GM23338 (cell line): ENCODE data around the gene ECPAS. TPM values are rescaled to one million over a fixed set of nuclear protein-coding genes. Genes with fewer than 3 reads are reported as not detected.
A peak's percentile ranks its signal among the peaks of the same experiment; 100 is the strongest.

Experiments
- ATAC-seq: fragments of 200-7000 bp; cut with Tn5 transposase; 3 replicates; pipeline ENCODE4 v1.9.1; 2020
- DNase-seq: peaks from one replicate; pipeline ENCODE4 v3.0.0-alpha.2; 2015; ENCODE audit warnings: low spot score
- H2AFZ ChIP-seq: fragments of 200-600 bp; sonication (generic); 2 replicates; pipeline ENCODE4 v1.8.0; 2016; ENCODE audit warnings: antibody characterized with exemption, mild to moderate bottlenecking, moderate library complexity
- H3F3A ChIP-seq: fragments of 200-600 bp; sonication (generic); replicated peaks from 2 replicates; pipeline ENCODE4 v1.8.0; 2017; ENCODE audit warnings: antibody characterized with exemption, mixed run types, low read depth
- H3K27ac ChIP-seq: fragments of 200-600 bp; sonication (generic); 2 replicates; pipeline ENCODE4 v1.6.1; 2016; ENCODE audit warnings: low read depth
- H3K27me3 ChIP-seq: fragments of 200-600 bp; sonication (generic); 2 replicates; pipeline ENCODE4 v1.8.0; 2016; ENCODE audit warnings: mild to moderate bottlenecking, mixed run types, moderate library complexity; ENCODE audit not compliant: insufficient read depth
- H3K36me3 ChIP-seq: fragments of 200-600 bp; sonication (generic); 2 replicates; pipeline ENCODE4 v1.8.0; 2016; ENCODE audit warnings: mild to moderate bottlenecking; ENCODE audit not compliant: insufficient read depth
- H3K4me1 ChIP-seq: fragments of 200-600 bp; sonication (generic); 2 replicates; pipeline ENCODE4 v1.8.0; 2016; ENCODE audit warnings: mild to moderate bottlenecking, moderate library complexity; ENCODE audit not compliant: insufficient read depth
- H3K4me2 ChIP-seq: fragments of 200-600 bp; sonication (generic); 2 replicates; pipeline ENCODE4 v1.7.1; 2017; ENCODE audit warnings: mixed run types
- H3K4me3 ChIP-seq: fragments of 200-600 bp; sonication (generic); 2 replicates; pipeline ENCODE4 v1.6.1; 2016; ENCODE audit warnings: mixed run types
- H3K79me2 ChIP-seq: fragments of 200-600 bp; sonication (generic); replicated peaks from 2 replicates; pipeline ENCODE4 v1.8.0; 2017; ENCODE audit warnings: mild to moderate bottlenecking; ENCODE audit not compliant: insufficient read depth
- H3K9me2 ChIP-seq: fragments of 200-600 bp; sonication (generic); 2 replicates; pipeline ENCODE4 v1.8.0; 2017; ENCODE audit not compliant: insufficient read depth
- H4K20me1 ChIP-seq: fragments of 200-600 bp; sonication (generic); replicated peaks from 2 replicates; pipeline ENCODE4 v1.8.0; 2017; ENCODE audit warnings: mild to moderate bottlenecking; ENCODE audit not compliant: insufficient read depth
- H3K27ac Mint-ChIP-seq: 2 replicates; pipeline ENCODE4 v1.8.0; 2020; ENCODE audit warnings: inconsistent platforms, mild to moderate bottlenecking, moderate library complexity, mixed read lengths
- H3K27me3 Mint-ChIP-seq: 3 replicates; pipeline ENCODE4 v1.8.0; 2022; ENCODE audit warnings: low read depth, mild to moderate bottlenecking, moderate library complexity, mixed read lengths, inconsistent platforms; ENCODE audit not compliant: insufficient read depth, poor library complexity
- H3K36me3 Mint-ChIP-seq: 3 replicates; pipeline ENCODE4 v1.8.0; 2021; ENCODE audit warnings: low read depth, mild to moderate bottlenecking, inconsistent platforms, moderate library complexity, mixed read lengths
- H3K4me1 Mint-ChIP-seq: 3 replicates; pipeline ENCODE4 v1.8.0; 2020; ENCODE audit warnings: mild to moderate bottlenecking, inconsistent platforms, mixed read lengths
- H3K4me3 Mint-ChIP-seq: 3 replicates; pipeline ENCODE4 v1.8.0; 2021; ENCODE audit warnings: moderate library complexity, mild to moderate bottlenecking, inconsistent platforms, mixed read lengths
- H3K9me3 Mint-ChIP-seq: 3 replicates; pipeline ENCODE4 v1.8.0; 2020; ENCODE audit warnings: moderate library complexity, mild to moderate bottlenecking, inconsistent platforms, mixed read lengths
- EZH2phosphoT487 ChIP-seq: fragments of 200-600 bp; sonication (generic); IDR thresholded peaks from one replicate; pipeline ENCODE4 v1.8.1; 2018; ENCODE audit warnings: antibody characterized with exemption; ENCODE audit not compliant: unreplicated experiment
- JUNB ChIP-seq: IDR thresholded peaks from one replicate; pipeline ENCODE4 v1.6.1; 2016; ENCODE audit warnings: antibody characterized with exemption; ENCODE audit not compliant: unreplicated experiment
- NANOG ChIP-seq: IDR thresholded peaks from 2 replicates; pipeline ENCODE4 v1.6.1; 2016; ENCODE audit warnings: antibody characterized with exemption, borderline replicate concordance
- POLR2AphosphoS5 ChIP-seq: IDR thresholded peaks from 2 replicates; pipeline ENCODE4 v1.6.1; 2016; ENCODE audit warnings: antibody characterized with exemption, low read depth
- ZNF331 ChIP-seq: fragments of 250-450 bp; sonication (Bioruptor Pico); IDR thresholded peaks from 2 replicates; pipeline ENCODE4 v1.5.0; 2020; ENCODE audit warnings: low read depth, mild to moderate bottlenecking, moderate library complexity
- ZNF462 ChIP-seq: fragments of 250-450 bp; sonication (Bioruptor Pico); IDR thresholded peaks from 2 replicates; pipeline ENCODE4 v1.5.0; 2020; ENCODE audit warnings: mild to moderate bottlenecking, moderate library complexity
- polyA plus RNA-seq: library from polyadenylated mRNA; unstranded; fragments of >200 nt; fragmentation: Nextera tagmentation; extraction: Ambion mirVana; gene quantifications from 2 replicates; pipeline ENCODE4 v1.2.1, GENCODE V29; 2016
- total RNA-seq: library from RNA; depleted of rRNA; stranded (reverse); fragments of >200 nt; shearing (Covaris generic); gene quantifications from 2 replicates; pipeline ENCODE4 v1.2.3, GENCODE V29; 2014

The ECPAS gene
- total and polyA plus RNA-seq, 2 experiments from 2014 or later = 51.4 to 104 TPM

DNA sequence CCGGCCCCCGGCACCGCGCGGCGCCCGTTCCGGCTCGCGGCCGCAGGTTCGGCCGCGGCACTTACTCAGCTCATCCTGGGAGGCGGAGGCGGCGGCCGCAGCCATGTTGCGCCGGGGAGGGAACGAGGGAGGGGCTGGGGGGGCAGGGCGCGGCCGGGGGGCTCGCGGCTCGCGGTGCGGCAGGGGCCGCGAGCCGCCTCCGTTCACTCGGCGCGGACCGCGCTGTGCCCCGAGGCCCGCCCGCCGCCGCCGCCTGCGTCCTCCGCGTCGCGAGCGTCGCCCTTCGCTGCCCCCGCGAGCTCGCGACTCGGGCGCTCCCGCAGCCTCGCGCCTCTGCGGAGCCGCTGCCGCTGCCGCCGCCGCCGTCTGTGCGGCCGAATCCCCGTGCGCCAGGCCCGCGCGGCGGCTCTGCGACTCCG is 735 bp downstream of the ECPAS start:
- no peak for ATAC-seq

More for the DNA sequence above, 735 bp downstream of the ECPAS start:
- DNase-seq = no peak
- no peaks in the 10 kb centered on the region for H3K36me3 ChIP-seq
- peaks cover 4% of the 10 kb centered on the region; the same call in 1 of the 3 replicates for H3K36me3 Mint-ChIP-seq
- peak overlapping the region; percentile 56; the same call in 1 of the 2 replicates for H3K4me2 ChIP-seq
- peaks cover 3% of the 10 kb centered on the region; the same call in 1 of the 2 replicates for H4K20me1 ChIP-seq
- no peak overlapping the region for H2AFZ ChIP-seq
- H3K4me1 ChIP-seq = peaks cover 24% of the 10 kb centered on the region
- H3K79me2 ChIP-seq = peaks cover 52% of the 10 kb centered on the region
- peaks cover 27% of the 10 kb centered on the region for H3K4me1 Mint-ChIP-seq
- no peak overlapping the region for H3K27ac ChIP-seq
- no peak overlapping the region for H3K27ac Mint-ChIP-seq
- H3F3A ChIP-seq = peaks cover 20% of the 10 kb centered on the region
- H3K27me3 Mint-ChIP-seq = peaks cover 3% of the 10 kb centered on the region
- H3K4me3 ChIP-seq = peak overlapping the region; percentile 99; the same call in 1 of the 2 replicates
- TF ChIP-seq EZH2phosphoT487 (no peak), ZNF331 (CRISPR knock-in tag) (no peak), POLR2AphosphoS5 (no peak), ZNF462 (CRISPR knock-in tag) (no peak), JUNB (no peak), NANOG (no peak)
- H3K4me3 Mint-ChIP-seq = no peak overlapping the region; the same call in 2 of the 3 replicates
- no peaks in the 10 kb centered on the region for H3K27me3 ChIP-seq
- H3K9me2 ChIP-seq = no peaks in the 10 kb centered on the region
- H3K9me3 Mint-ChIP-seq = no peaks in the 10 kb centered on the region
